Liver (tissue), 9 donors: ENCODE results near the gene IGFL3. TPM values are rescaled to one million over a fixed set of nuclear protein-coding genes. Genes with fewer than 3 reads are reported as not detected.

Experiments
- DNase-seq: peaks from one replicate; pipeline ENCODE4 v3.0.0-alpha.2; 2017; ENCODE audit warnings: low spot score
- H3K27ac ChIP-seq, 2 donors: one replicate each; pipeline ENCODE4 v1.7.0; 2013; ENCODE audit warnings: inconsistent platforms in 2 of 2, low read length in 2 of 2, control low read depth in 1 of 2, low read depth in 1 of 2, mild to moderate bottlenecking in 1 of 2
- H3K27me3 ChIP-seq, 4 donors: one replicate each; pipeline versions ENCODE4 v1.6.1 to v1.7.0; 2013; ENCODE audit warnings: low read length in 3 of 4, inconsistent platforms in 1 of 4, mild to moderate bottlenecking in 1 of 4, moderate library complexity in 1 of 4; ENCODE audit not compliant: control insufficient read depth in 4 of 4, insufficient read depth in 4 of 4
- H3K36me3 ChIP-seq, 4 donors: one replicate each; pipeline versions ENCODE4 v1.6.1 to v1.7.0; 2013; ENCODE audit warnings: low read length in 3 of 4, mild to moderate bottlenecking in 3 of 4, low read depth in 1 of 4, moderate library complexity in 1 of 4; ENCODE audit not compliant: control insufficient read depth in 4 of 4, insufficient read depth in 3 of 4
- H3K4me1 ChIP-seq, 4 donors: one replicate each; pipeline versions ENCODE4 v1.6.1 to v1.7.0; 2013; ENCODE audit warnings: low read length in 3 of 4, mild to moderate bottlenecking in 3 of 4, moderate library complexity in 1 of 4; ENCODE audit not compliant: control insufficient read depth in 4 of 4, insufficient read depth in 4 of 4
- H3K4me3 ChIP-seq, 3 donors: one replicate each; pipeline versions ENCODE4 v1.6.1 to v1.7.0; 2013; ENCODE audit warnings: low read length in 3 of 3, control low read depth in 1 of 3, low read depth in 1 of 3, mild to moderate bottlenecking in 1 of 3
- H3K9ac ChIP-seq, 2 donors: one replicate each; pipeline ENCODE4 v1.7.0; 2013; ENCODE audit warnings: low read length in 2 of 2, mild to moderate bottlenecking in 2 of 2, moderate library complexity in 2 of 2, control low read depth in 1 of 2, low read depth in 1 of 2
- H3K9me3 ChIP-seq, 4 donors: one replicate each; pipeline versions ENCODE4 v1.6.1 to v1.7.0; 2013; ENCODE audit warnings: low read length in 3 of 4; ENCODE audit not compliant: control insufficient read depth in 4 of 4
- ATF3 ChIP-seq: IDR thresholded peaks from 2 replicates; pipeline ENCODE4 v1.6.1; 2016; ENCODE audit warnings: antibody characterized with exemption
- CTCF ChIP-seq: fragments of 150-350 bp; IDR thresholded peaks from 2 replicates; pipeline ENCODE4 v1.5.1; 2017; ENCODE audit warnings: improper control_type of control experiment, low read depth, low read length; ENCODE audit not compliant: missing input control
- EGR1 ChIP-seq, 2 donors: IDR thresholded peaks; 2 replicates each; pipeline ENCODE4 v1.6.1; 2016 to 2018; ENCODE audit warnings: antibody characterized with exemption in 2 of 2, low read depth in 2 of 2
- FOXA2 ChIP-seq: IDR thresholded peaks from 2 replicates; pipeline ENCODE4 v1.6.1; 2016; ENCODE audit warnings: antibody characterized with exemption
- GABPA ChIP-seq, 2 donors: IDR thresholded peaks in 1 of 2; conservative IDR thresholded peaks in 1 of 2; 2 replicates each; pipeline ENCODE4 v1.6.1; 2016; ENCODE audit warnings: antibody characterized with exemption in 2 of 2, mild to moderate bottlenecking in 1 of 2, moderate library complexity in 1 of 2
- HNF4A ChIP-seq, 2 donors: conservative IDR thresholded peaks; 2 replicates each; pipeline ENCODE4 v1.6.1; 2016; ENCODE audit warnings: antibody characterized with exemption in 2 of 2, mild to moderate bottlenecking in 2 of 2
- HNF4G ChIP-seq: IDR thresholded peaks from 2 replicates; pipeline ENCODE4 v1.6.1; 2016; ENCODE audit warnings: antibody characterized with exemption
- MAX ChIP-seq: IDR thresholded peaks from 2 replicates; pipeline ENCODE4 v1.6.1; 2016; ENCODE audit warnings: antibody characterized with exemption
- NR2F2 ChIP-seq: IDR thresholded peaks from 2 replicates; pipeline ENCODE4 v1.6.1; 2016; ENCODE audit warnings: antibody characterized with exemption
- RAD21 ChIP-seq, 2 donors: IDR thresholded peaks; 2 replicates each; pipeline ENCODE4 v1.6.1; 2016; ENCODE audit warnings: antibody characterized with exemption in 2 of 2, mild to moderate bottlenecking in 2 of 2
- REST ChIP-seq: IDR thresholded peaks from 2 replicates; pipeline ENCODE4 v1.6.1; 2016; ENCODE audit warnings: antibody characterized with exemption, mild to moderate bottlenecking
- RXRA ChIP-seq, 2 donors: IDR thresholded peaks; 2 replicates each; pipeline ENCODE4 v1.6.1; 2017 to 2018; ENCODE audit warnings: antibody characterized with exemption in 2 of 2, mild to moderate bottlenecking in 1 of 2
- SP1 ChIP-seq: IDR thresholded peaks from 2 replicates; pipeline ENCODE4 v1.6.1; 2018; ENCODE audit warnings: antibody characterized with exemption, mild to moderate bottlenecking
- TAF1 ChIP-seq: conservative IDR thresholded peaks from 2 replicates; pipeline ENCODE4 v1.6.1; 2016; ENCODE audit warnings: antibody characterized with exemption, mild to moderate bottlenecking
- ZBTB33 ChIP-seq: IDR thresholded peaks from 2 replicates; pipeline ENCODE4 v1.6.1; 2016; ENCODE audit warnings: antibody characterized with exemption
- WGBS: extraction: QIAGEN DNeasy Blood & Tissue Kit; methylation state at CpG from one replicate; pipeline ENCODE4 v1.1.7; 2013; 5-methylcytosine and 5-hydroxymethylcytosine counted together
- polyA plus RNA-seq, 2 donors: library from polyadenylated mRNA; stranded (reverse) in 1 of 2; unstranded in 1 of 2; fragments of 200-250 nt in 1 of 2; fragments of >200 nt in 1 of 2; fragmentation: Nextera tagmentation in 1 of 2; extraction: Ambion mirVana in 1 of 2; gene quantifications; one replicate each; pipeline versions ENCODE4 v1.2.1 to v1.2.3, GENCODE V29; 2013 to 2015
- total RNA-seq, 2 donors: library from RNA; depleted of rRNA; stranded (reverse); fragments of >200 nt; gene quantifications; one replicate each; pipeline ENCODE4 v1.2.3, GENCODE V29; 2014
- donor health status: healthy.
- donor health status: healthy.
- donor health status: healthy.
- donor health status: healthy.
- donor health status: healthy.

IGFL3 gene
- total and polyA plus RNA-seq, 4 donors, result not detected

- TF ChIP-seq HNF4G (no peak), RAD21 (IDR thresholded peaks at IDR 0.05) (no peak)
Measured at GRCh38 chr19:46141421-46141820, 16.9 kb upstream of the IGFL3 start (continued).

GRCh38 chr19:46137915-46138473, 13.5 kb upstream of the IGFL3 start:
- Histone ChIP-seq H3K9ac (no peak overlapping the region), H3K4me3 (no peak overlapping the region), H3K27me3 (peaks cover 0 to 6% (median 0%) of the 10 kb centered on the region in 4 donors), H3K27ac (no peak overlapping the region), H3K4me1 (no peaks in the 10 kb centered on the region), H3K36me3 (no peaks in the 10 kb centered on the region), H3K9me3 (no peaks in the 10 kb centered on the region)
- DNase-seq, result no peak
- 74% methylated on average over 4 of the region's 4 CpGs for WGBS
- TF ChIP-seq GABPA (IDR thresholded peaks at IDR 0.05 in 1 of 2, conservative IDR thresholded peaks at IDR 0.05 in 1 of 2), result no peak
- TF ChIP-seq REST, result no peak
- TF ChIP-seq MAX, result no peak
- no peak for TF ChIP-seq NR2F2
- TF ChIP-seq FOXA2, result no peak
- TF ChIP-seq RAD21 (IDR thresholded peaks at IDR 0.05), result no peak
- TF ChIP-seq TAF1, result no peak
- no peak for TF ChIP-seq SP1

GRCh38 chr19:46134527-46134926, 10.0 kb upstream of the IGFL3 start:
- H3K4me1 ChIP-seq, result no peaks in the 10 kb centered on the region
- H3K36me3 ChIP-seq, result no peaks in the 10 kb centered on the region
- no peak overlapping the region for H3K9ac ChIP-seq
- H3K4me3 ChIP-seq, result no peak overlapping the region
- no peak overlapping the region for H3K27ac ChIP-seq
- no peaks in the 10 kb centered on the region for H3K9me3 ChIP-seq
- TF ChIP-seq HNF4A (conservative IDR thresholded peaks at IDR 0.05) (no peak), FOXA2 (no peak), RXRA (IDR thresholded peaks at IDR 0.05) (no peak), EGR1 (IDR thresholded peaks at IDR 0.05; ENCODE audit: low read depth in 2 of 2) (no peak), CTCF (no peak), ATF3 (no peak), NR2F2 (no peak), ZBTB33 (no peak)
- no peak for DNase-seq
- H3K27me3 ChIP-seq, result peaks cover 0 to 6% (median 0%) of the 10 kb centered on the region in 4 donors
